SIG-M5 treated with dmso at 0.1 percent for 504 hours (cell line): ENCODE results near the gene PAIP2.
"Not testable (repeated sequence)": the region's sequence is repeated elsewhere in the genome, so short reads cannot be mapped to it uniquely, and the experiment has no call there.

Source experiments
- DNase-seq: peaks from one replicate; lab custom pipeline; 2025; ENCODE audit not compliant: unreplicated experiment; lab: John Stamatoyannopoulos, UW

Gene PAIP2

GRCh38 chr5:139409116-139409515 lies 67.5 kb downstream of the PAIP2 start:
- DNase-seq, result not testable (repeated sequence)

GRCh38 chr5:139410121-139410992 lies 68.7 kb downstream of the PAIP2 start:
- no peak for DNase-seq

GRCh38 chr5:139410993-139411828 lies 69.6 kb downstream of the PAIP2 start:
- DNase-seq, result no peak

- no peak for DNase-seq
Measured at GRCh38 chr5:139413153-139413552, 71.5 kb downstream of the PAIP2 start.

GRCh38 chr5:139413963-139414362 lies 72.3 kb downstream of the PAIP2 start:
- DNase-seq, result no peak

- no peak for DNase-seq
Measured at GRCh38 chr5:139414581-139415130, 73.0 kb downstream of the PAIP2 start.

- DNase-seq, result no peak
Measured at GRCh38 chr5:139415221-139415861, 73.7 kb downstream of the PAIP2 start.

GRCh38 chr5:139415869-139416268 lies 74.2 kb downstream of the PAIP2 start:
- no peak for DNase-seq

GRCh38 chr5:139416651-139417050 lies 75.0 kb downstream of the PAIP2 start:
- DNase-seq, result no peak

- DNase-seq, result no peak
Measured at GRCh38 chr5:139417214-139417613, 75.6 kb downstream of the PAIP2 start.

- DNase-seq, result no peak
Measured at GRCh38 chr5:139418793-139419192, 77.1 kb downstream of the PAIP2 start.
